K562 (cell line): Measurements from ENCODE around the gene SULT6B1. TPM values are rescaled to one million over a fixed set of nuclear protein-coding genes. Genes with fewer than 3 reads are reported as not detected.
A peak's percentile ranks its signal among the peaks of the same experiment; 100 is the strongest.

Experiments used
- ATF1 ChIP-seq, 2 experiments: fragments of 450-650 bp in 1 of 2; IDR thresholded peaks; 2 replicates each; pipeline ENCODE4 v1.6.1; 2016; ENCODE audit warnings: missing compliant biosample characterization in 1 of 2, missing genetic modification characterization in 1 of 2
- ELF2 ChIP-seq: fragments of 250-450 bp; sonication (Bioruptor Pico); IDR thresholded peaks from 2 replicates; pipeline ENCODE4 v1.5.0; 2021; ENCODE audit warnings: mild to moderate bottlenecking
- ETS2 ChIP-seq: IDR thresholded peaks from 2 replicates; pipeline ENCODE4 v1.6.1; 2016; ENCODE audit warnings: borderline replicate concordance, missing genetic modification characterization, mild to moderate bottlenecking, moderate library complexity, missing compliant biosample characterization; ENCODE audit not compliant: poor library complexity, severe bottlenecking
- SUPT5H ChIP-seq: fragments of 450-650 bp; IDR thresholded peaks from 2 replicates; pipeline ENCODE4 v1.6.1; 2016
- ZNF384 ChIP-seq: IDR thresholded peaks from 2 replicates; pipeline ENCODE4 v1.6.1; 2012; ENCODE audit warnings: low read depth, low read length, improper control_type of control experiment
- ZNF785 ChIP-seq: fragments of 250-450 bp; sonication (Bioruptor Pico); IDR thresholded peaks from 2 replicates; pipeline ENCODE4 v1.4.0; 2020; ENCODE audit warnings: mild to moderate bottlenecking
- ZNF79 ChIP-seq: fragments of 250-450 bp; sonication (Bioruptor Pico); IDR thresholded peaks from 2 replicates; pipeline ENCODE4 v1.4.0; 2020; ENCODE audit warnings: low read depth, mild to moderate bottlenecking, moderate library complexity
- polyA plus RNA-seq, 8 experiments: library from polyadenylated mRNA; depleted of rRNA in 4 of 8; stranded (reverse) in 5 of 8; unstranded in 3 of 8; fragments of >200 nt; fragmentation: Nextera tagmentation in 2 of 8; fragmentation: Illumina TruSeq in 1 of 8; extraction: Ambion mirVana in 2 of 8; extraction: Trizol in 1 of 8; gene quantifications; 2 replicates each; pipeline versions ENCODE4 v1.2.1 to v1.2.3, GENCODE V29; 2011 to 2014; ENCODE audit warnings: inconsistent platforms in 1 of 8, missing spikeins in 1 of 8
- total RNA-seq, 7 experiments: library from RNA; depleted of rRNA in 6 of 7; stranded (reverse); fragments of >200 nt in 6 of 7; fragmentation: Illumina TruSeq in 2 of 7; extraction: Trizol in 2 of 7; gene quantifications; 2 replicates each; pipeline versions ENCODE4 v1.2.1 to v1.2.3, GENCODE V29; 2011 to 2021; ENCODE audit warnings: low replicate concordance in 1 of 7
- TF ChIP-seq, protein P1 (sequence below), 3 experiments: fragments of 200-800 bp in 1 of 3; fragments of 250-450 bp in 1 of 3; fragments of 450-650 bp in 1 of 3; sonication (Bioruptor Pico) in 1 of 3; sonication (Bioruptor generic) in 1 of 3; formaldehyde crosslinking in 1 of 3; IDR thresholded peaks; 2 replicates each; pipeline versions ENCODE4 v1.6.1 to v1.8.0; 2016 to 2022; ENCODE audit warnings: mild to moderate bottlenecking in 2 of 3, missing genetic modification characterization in 2 of 3, missing compliant biosample characterization in 1 of 3, moderate library complexity in 1 of 3
- TF ChIP-seq, protein P2 (sequence below): fragments of 250-450 bp; sonication (Bioruptor Pico); IDR thresholded peaks from 2 replicates; pipeline ENCODE4 v1.5.1; 2021; ENCODE audit warnings: mild to moderate bottlenecking
- TF ChIP-seq, protein P3 (sequence below): fragments of 450-650 bp; IDR thresholded peaks from 2 replicates; pipeline ENCODE4 v1.6.1; 2018; ENCODE audit not compliant: partially characterized antibody
- TF ChIP-seq, protein P4 (sequence below): fragments of 150-350 bp; conservative IDR thresholded peaks from 2 replicates; pipeline ENCODE4 v1.6.1; 2014; ENCODE audit warnings: low read length
- TF ChIP-seq, protein P5 (sequence below): fragments of 250-450 bp; sonication (Bioruptor Pico); IDR thresholded peaks from 2 replicates; pipeline ENCODE4 v1.5.0; 2021

SULT6B1 gene
- total and polyA plus RNA-seq, 9 of the 15 experiments (the other 6 are each of a cell fraction or from before 2014, with no cell fraction given), result not detected

DNA sequence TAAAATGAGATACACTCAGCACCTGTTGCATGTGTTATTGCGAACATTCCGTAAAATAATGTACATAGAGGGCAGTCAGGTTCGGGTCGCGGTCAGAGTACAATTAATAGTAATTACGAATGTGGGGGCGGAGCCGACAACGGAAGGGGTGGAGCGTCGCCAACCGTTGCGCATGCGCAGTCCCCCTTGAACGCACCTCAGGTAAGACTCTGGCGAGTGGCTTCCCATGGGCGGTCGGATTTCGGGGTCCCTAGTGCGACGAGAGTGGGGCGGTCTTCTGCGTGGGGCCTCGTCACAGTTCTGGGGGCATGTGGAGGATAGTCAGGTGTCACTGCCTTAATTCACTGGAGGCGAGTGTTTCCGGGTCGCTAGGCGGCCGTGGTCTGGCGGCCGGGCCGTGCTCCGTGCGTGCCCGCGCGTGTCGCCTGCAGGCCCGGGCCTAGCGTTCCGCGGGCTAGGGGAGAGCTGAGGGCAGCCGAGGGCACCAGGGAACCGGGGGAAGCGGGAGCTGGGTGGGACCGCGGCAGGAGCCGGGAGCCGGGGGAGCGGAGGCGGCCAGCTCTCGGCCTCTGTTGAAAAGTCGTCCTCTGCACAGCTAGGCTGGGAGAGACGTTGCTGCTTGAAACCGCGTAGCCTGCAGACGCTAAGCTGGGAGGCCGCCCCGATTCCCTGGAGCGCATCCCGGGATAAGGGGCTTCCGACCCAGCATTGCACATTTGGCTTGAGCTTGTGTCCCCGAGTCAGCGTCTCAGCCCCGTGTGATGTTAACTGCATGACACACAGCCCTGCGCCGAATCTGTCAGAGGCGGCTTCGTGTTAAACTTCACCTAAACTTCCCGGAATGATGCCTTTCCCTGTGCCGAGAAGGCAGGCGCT, 8.1 kb upstream of the SULT6B1 start, which contains the start of gene CEBPZOS (continued):
- TF ChIP-seq, protein P1, sequence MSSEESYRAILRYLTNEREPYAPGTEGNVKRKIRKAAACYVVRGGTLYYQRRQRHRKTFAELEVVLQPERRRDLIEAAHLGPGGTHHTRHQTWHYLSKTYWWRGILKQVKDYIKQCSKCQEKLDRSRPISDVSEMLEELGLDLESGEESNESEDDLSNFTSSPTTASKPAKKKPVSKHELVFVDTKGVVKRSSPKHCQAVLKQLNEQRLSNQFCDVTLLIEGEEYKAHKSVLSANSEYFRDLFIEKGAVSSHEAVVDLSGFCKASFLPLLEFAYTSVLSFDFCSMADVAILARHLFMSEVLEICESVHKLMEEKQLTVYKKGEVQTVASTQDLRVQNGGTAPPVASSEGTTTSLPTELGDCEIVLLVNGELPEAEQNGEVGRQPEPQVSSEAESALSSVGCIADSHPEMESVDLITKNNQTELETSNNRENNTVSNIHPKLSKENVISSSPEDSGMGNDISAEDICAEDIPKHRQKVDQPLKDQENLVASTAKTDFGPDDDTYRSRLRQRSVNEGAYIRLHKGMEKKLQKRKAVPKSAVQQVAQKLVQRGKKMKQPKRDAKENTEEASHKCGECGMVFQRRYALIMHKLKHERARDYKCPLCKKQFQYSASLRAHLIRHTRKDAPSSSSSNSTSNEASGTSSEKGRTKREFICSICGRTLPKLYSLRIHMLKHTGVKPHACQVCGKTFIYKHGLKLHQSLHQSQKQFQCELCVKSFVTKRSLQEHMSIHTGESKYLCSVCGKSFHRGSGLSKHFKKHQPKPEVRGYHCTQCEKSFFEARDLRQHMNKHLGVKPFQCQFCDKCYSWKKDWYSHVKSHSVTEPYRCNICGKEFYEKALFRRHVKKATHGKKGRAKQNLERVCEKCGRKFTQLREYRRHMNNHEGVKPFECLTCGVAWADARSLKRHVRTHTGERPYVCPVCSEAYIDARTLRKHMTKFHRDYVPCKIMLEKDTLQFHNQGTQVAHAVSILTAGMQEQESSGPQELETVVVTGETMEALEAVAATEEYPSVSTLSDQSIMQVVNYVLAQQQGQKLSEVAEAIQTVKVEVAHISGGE (CRISPR knock-in tag; IDR thresholded peaks at IDR 0.05), result peak in 2 of 3 experiments; percentile 42 to 91; a peak in 4 of 6 replicates
- no peak for TF ChIP-seq ATF1 (CRISPR knock-in tag; IDR thresholded peaks at IDR 0.05)
- peak; percentile 71 for TF ChIP-seq ATF1 (tag; IDR thresholded peaks at IDR 0.05)
- TF ChIP-seq, protein P2, sequence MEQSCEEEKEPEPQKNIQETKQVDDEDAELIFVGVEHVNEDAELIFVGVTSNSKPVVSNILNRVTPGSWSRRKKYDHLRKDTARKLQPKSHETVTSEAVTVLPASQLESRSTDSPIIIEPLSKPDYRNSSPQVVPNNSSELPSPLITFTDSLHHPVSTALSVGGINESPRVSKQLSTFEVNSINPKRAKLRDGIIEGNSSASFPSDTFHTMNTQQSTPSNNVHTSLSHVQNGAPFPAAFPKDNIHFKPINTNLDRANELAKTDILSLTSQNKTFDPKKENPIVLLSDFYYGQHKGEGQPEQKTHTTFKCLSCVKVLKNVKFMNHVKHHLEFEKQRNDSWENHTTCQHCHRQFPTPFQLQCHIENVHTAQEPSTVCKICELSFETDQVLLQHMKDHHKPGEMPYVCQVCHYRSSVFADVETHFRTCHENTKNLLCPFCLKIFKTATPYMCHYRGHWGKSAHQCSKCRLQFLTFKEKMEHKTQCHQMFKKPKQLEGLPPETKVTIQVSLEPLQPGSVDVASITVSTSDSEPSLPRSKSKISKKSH (CRISPR knock-in tag), result no peak
- no peak for TF ChIP-seq ZNF79 (CRISPR knock-in tag)
- no peak for TF ChIP-seq ELF2 (CRISPR knock-in tag)
- TF ChIP-seq, protein P3, sequence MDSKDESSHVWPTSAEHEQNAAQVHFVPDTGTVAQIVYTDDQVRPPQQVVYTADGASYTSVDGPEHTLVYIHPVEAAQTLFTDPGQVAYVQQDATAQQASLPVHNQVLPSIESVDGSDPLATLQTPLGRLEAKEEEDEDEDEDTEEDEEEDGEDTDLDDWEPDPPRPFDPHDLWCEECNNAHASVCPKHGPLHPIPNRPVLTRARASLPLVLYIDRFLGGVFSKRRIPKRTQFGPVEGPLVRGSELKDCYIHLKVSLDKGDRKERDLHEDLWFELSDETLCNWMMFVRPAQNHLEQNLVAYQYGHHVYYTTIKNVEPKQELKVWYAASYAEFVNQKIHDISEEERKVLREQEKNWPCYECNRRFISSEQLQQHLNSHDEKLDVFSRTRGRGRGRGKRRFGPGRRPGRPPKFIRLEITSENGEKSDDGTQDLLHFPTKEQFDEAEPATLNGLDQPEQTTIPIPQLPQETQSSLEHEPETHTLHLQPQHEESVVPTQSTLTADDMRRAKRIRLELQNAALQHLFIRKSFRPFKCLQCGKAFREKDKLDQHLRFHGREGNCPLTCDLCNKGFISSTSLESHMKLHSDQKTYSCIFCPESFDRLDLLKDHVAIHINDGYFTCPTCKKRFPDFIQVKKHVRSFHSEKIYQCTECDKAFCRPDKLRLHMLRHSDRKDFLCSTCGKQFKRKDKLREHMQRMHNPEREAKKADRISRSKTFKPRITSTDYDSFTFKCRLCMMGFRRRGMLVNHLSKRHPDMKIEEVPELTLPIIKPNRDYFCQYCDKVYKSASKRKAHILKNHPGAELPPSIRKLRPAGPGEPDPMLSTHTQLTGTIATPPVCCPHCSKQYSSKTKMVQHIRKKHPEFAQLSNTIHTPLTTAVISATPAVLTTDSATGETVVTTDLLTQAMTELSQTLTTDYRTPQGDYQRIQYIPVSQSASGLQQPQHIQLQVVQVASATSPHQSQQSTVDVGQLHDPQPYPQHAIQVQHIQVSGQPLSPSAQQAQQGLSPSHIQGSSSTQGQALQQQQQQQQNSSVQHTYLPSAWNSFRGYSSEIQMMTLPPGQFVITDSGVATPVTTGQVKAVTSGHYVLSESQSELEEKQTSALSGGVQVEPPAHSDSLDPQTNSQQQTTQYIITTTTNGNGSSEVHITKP, result no peak
- TF ChIP-seq SUPT5H, result peak; percentile 92
- TF ChIP-seq, protein P4, sequence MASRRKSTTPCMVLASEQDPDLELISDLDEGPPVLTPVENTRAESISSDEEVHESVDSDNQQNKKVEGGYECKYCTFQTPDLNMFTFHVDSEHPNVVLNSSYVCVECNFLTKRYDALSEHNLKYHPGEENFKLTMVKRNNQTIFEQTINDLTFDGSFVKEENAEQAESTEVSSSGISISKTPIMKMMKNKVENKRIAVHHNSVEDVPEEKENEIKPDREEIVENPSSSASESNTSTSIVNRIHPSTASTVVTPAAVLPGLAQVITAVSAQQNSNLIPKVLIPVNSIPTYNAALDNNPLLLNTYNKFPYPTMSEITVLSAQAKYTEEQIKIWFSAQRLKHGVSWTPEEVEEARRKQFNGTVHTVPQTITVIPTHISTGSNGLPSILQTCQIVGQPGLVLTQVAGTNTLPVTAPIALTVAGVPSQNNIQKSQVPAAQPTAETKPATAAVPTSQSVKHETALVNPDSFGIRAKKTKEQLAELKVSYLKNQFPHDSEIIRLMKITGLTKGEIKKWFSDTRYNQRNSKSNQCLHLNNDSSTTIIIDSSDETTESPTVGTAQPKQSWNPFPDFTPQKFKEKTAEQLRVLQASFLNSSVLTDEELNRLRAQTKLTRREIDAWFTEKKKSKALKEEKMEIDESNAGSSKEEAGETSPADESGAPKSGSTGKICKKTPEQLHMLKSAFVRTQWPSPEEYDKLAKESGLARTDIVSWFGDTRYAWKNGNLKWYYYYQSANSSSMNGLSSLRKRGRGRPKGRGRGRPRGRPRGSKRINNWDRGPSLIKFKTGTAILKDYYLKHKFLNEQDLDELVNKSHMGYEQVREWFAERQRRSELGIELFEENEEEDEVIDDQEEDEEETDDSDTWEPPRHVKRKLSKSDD, result no peak
- no peak for TF ChIP-seq ZNF785 (CRISPR knock-in tag)
- TF ChIP-seq, protein P5, sequence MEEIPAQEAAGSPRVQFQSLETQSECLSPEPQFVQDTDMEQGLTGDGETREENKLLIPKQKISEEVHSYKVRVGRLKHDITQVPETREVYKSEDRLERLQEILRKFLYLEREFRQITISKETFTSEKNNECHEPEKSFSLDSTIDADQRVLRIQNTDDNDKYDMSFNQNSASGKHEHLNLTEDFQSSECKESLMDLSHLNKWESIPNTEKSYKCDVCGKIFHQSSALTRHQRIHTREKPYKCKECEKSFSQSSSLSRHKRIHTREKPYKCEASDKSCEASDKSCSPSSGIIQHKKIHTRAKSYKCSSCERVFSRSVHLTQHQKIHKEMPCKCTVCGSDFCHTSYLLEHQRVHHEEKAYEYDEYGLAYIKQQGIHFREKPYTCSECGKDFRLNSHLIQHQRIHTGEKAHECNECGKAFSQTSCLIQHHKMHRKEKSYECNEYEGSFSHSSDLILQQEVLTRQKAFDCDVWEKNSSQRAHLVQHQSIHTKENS (CRISPR knock-in tag), result no peak
- no peak for TF ChIP-seq ETS2 (tag)
- TF ChIP-seq ZNF384, result no peak
